Measurements from ENCODE around the gene ZNF488.

Gene ZNF488

DNA sequence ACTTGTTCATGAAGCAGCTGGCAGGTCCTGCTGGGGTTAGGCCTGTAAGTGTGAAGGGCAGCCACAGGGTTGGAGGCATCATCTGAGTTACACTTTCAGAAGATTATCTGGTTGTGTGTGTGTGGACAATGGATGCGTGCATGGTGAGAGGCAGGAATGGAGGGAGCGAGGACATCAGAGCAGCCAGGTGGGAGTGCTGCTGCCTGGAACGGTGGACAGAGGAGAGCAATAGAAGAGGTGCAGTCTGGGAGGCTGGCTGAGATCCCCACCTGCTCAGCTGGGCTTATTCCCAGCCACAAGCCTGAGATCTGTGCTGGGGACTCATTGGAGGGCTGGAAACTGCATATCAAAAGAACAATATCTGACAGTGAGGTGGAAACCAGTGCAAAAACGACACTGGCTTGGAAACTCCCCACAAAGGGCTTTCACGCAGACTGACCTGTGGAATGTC, 17.9 kb downstream of the ZNF488 start:
- no peak for DNase-seq (ENCODE audit: low read depth in 2 of 2)

DNA sequence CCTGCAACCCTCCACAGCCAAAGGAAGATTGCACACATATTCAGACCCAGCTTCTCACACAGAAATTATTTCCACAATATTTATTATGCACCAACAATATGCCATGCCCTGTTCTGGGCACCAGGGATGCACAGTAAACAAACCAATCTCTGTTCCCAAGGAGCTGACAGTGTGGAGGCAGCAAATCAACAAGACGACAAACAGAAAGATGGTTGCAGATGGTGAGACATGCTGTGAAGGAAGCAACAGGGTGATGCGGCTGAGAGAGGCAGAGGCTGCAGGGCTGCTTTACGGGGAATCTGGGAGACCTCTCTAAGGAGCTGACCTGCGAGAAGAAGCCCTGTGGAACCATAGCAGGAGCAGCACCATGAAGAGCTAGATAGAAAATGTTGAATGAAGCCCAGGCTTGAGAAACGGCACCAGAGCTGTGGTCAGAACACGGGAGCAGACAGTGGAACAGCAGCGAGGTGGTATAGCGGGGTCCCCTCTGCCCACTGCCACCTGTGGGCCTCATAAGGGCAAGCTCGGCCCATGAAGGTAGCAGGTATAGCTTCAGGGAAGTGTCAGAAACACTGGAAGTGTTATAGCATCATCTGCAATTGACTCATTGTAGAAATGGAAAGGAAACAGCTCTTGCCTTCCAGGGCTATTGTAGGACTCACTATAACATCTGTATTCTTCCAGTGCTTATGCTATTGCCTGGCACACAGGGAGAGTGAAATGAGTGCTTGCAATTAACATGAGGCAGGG, 18.5 kb downstream of the ZNF488 start:
- no peak for DNase-seq (ENCODE audit: low read depth in 2 of 2)

DNA sequence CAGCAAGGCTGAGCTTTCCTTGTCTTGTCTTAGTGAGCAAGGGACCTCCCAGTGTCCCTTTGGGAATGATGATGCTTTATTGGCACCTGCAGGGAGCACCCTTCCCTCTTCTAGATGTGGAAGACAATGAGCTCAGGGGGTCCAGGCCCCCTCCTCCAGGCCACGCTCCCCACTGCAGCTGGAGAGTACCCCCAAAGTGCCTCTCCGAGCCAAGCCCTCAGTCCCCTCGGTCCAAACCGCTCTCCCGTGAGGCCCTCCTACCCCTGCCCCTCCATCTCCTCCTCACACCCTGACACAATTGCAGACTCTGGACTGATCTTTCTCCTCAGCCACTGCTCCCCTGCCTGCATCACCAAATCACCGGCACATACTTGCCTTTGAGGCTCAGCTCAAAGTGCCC, 19.2 kb downstream of the ZNF488 start:
- DNase-seq (ENCODE audit: low read depth in 2 of 2): no peak

DNA sequence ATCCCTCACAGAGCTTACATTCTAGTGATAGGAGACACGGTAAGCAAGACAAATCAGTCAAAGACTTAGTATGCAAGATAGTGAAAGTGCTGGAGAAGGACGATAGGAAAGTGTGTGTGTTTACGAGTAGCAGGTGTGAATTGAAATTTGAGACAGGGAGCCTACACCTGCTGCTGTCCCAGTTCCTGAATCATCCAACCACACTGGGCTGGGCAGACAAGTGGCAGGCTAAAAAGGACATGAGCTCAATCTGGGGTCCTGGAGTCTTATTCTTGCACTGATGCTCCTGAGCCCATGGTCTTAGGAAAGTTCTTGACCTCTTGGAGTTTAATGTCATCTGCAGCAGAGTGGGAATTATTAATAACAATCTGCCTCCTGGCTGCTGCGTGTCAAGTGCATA, 19.7 kb downstream of the ZNF488 start:
- no peak for DNase-seq (ENCODE audit: low read depth in 2 of 2)

DNA sequence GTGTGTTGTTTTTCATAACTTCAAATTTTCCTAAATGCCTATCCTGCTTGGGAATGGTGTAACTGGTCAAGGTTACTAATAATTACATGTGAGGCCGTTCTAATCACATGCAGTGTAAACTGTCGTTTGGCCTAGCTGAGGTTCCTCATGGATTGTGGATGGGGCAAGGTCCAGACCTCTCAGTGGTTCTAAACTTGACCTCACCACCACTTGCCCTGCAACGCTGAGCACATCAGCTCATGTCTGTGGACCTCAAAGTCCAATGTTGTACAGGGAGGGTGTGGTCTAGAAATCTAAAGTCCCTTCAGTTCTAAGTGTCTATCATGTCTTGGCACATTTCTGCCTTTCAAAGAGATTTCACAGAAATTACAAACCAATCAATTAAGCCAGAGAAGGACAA, 20.3 kb downstream of the ZNF488 start:
- DNase-seq (ENCODE audit: low read depth in 2 of 2): no peak

DNA sequence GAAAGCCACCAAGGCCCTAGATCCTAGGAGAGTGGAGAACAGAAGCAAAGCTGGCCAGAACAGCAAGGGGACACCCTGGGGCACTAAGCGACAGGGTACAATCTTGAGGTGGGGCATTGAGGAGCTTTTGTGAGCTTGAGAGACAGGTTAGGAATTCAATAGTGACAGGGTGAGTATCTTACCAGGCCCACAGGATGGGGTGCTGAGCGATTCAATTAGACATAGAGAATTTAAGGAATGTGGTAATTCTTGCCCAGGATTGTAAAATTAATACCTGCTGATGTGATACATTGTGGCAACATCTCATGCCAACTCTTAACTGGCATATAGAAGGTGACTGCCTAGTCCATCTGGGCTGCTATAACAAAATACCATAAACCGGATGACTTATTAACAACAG, 21.9 kb downstream of the ZNF488 start:
- no peak for DNase-seq (ENCODE audit: low read depth in 2 of 2)

DNA sequence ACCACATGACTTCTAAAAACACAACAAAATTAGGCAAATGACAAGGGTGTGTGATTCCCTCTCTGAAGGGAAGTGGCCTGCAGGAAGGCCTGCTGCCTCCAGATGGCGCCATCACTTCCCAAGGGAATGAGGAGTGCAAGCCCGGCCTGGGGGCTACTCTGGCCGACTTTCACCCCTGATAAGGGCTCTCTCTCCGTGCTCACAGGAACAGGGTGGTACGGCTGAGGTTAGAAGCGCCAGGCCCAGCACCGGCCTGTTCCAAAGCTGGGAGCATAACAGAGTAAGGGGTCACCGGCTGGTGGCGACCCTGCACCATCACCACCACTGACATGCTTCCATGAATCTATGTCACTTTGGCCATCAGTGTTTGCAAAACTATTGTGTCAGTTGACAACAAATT, 22.8 kb downstream of the ZNF488 start:
- no peak for DNase-seq (ENCODE audit: low read depth in 2 of 2)

DNA sequence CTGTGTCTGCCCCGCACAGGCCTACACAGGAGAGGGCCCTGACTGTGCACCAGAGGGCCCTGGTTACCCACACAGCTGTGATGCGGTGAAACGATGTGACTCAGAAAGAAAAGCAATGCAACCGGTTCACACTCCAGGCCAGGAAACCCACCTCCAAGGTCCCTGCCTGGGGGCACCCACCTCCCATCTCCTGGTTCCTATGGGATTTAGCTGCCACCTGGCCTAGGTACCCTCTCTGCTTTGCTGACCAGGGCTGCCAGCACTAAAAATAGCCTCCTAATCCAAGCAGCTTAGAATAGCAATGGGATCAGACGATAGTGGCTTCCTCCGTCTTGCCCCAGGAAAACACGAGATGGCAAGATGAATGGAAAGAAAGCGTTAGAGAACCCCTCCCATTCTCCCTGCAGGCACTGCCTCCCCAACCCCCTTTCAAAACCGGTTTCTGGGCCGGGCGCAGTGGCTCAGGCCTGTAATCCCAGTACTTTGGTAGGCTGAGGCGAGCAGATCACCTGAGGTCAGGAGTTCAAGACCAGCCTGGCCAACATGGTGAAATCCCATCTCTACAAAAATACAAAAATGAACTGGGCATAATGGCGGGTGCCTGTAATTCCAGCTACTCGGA, 23.6 kb downstream of the ZNF488 start:
- no peak for DNase-seq (ENCODE audit: low read depth in 2 of 2)

DNA sequence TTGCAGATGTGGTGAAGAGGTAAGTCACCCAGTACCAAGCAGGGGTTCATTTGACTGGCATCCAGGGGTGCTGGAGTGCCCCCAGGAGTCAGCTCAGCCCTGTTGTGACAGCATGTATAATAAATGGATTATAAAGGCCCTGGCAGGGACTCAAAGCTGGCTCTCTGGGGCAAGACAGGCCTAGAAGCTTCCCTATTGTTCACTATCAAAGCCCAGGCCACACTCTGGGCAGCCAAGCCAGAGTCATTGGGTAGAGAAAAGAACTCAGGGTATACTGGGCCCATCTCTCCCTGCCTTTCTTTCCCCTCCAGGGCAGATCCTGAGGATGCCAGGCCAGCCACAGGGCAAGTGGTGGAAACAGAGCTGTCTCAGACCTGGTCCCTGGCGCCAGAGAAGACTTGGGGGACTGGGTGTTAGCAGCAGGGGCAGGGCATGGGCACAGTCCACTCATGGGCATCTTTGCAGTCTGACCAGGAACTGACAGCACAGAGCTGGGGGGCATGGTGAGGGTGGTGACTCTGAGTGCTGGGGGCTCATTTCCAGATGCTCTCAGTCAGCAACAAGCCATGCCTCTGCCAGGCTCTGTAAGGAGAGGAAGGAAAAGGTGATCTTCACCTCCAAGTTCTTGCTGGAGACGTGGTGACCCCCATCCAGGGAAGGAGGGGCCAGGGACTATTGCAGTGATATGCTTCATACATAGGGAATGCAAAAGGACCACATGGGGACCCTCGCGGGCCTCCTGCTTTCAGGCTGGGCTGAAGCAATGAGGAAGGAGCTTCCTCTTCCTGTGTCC, 24.3 kb downstream of the ZNF488 start:
- DNase-seq (ENCODE audit: low read depth in 2 of 2): no peak

DNA sequence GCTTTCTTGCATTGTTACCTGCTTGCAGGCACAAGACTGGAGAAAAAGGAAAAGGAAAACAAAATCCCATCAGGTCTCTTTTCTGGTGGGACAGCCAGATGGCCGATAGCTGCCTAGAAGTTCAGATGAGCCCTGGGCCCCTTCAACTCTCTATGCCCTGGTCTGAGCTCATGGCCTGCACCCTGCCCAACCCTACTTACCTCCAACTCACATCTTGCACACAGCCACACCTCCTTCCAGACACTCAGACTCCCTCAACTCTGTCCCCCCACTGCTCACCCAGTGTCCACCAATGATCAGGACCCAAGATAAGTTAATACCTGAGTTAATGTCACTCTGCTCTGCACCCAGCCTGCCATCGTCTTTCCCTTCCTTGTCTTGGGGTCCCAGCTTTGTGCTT, 25.0 kb downstream of the ZNF488 start:
- no peak for DNase-seq (ENCODE audit: low read depth in 2 of 2)

DNA sequence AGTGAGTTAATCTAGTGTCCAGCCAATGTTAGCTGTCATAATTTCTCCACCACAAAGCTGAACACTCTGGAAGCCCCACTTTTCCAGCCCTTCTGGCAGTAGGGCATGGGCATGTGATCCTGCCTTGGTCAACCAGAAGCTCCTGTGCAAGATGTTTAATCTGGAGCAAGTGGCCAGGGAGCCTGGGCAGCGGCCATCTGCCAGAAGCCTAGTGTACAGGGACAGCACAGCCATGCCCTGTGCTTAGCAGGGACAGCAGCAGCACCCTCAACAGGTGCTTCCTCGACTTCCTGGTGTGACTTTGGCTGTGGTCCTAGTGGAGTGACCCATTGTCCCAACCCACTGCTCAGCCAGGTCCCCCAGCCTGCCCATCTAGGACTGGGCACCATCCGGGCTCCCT, 25.6 kb downstream of the ZNF488 start:
- DNase-seq (ENCODE audit: low read depth in 2 of 2): no peak

DNA sequence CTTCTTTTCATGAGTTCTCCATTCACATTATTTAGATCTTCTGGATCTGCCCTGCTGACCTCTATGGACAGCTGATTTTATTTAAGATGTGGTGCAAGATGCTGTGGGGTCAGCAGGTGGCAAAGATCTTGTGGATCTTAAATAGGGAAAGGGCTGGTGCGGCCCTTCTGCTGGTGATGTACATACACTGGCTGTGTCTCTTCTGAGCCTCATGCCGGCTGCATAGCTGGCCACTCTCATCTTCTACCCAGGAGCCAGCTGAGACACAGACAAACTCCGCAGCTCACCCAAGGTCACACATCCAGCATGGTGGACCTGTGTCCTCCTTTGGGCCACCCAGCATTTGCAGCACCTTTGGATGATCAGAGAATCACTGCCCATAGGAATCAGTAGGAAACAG, 26.2 kb downstream of the ZNF488 start:
- no peak for DNase-seq (ENCODE audit: low read depth in 2 of 2)

DNA sequence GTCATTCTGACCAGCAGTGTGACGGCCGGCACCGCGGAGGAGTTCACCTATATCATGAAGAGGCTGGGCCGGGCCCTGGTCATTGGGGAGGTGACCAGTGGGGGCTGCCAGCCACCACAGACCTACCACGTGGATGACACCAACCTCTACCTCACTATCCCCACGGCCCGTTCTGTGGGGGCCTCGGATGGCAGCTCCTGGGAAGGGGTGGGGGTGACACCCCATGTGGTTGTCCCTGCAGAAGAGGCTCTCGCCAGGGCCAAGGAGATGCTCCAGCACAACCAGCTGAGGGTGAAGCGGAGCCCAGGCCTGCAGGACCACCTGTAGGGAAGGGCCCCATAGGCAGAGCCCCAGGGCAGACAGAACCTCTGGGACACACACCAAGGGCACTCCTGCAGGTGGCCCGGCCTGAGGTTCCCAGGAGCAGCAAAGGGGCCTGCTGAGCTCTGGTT, 26.9 kb downstream of the ZNF488 start:
- no peak for DNase-seq (ENCODE audit: low read depth in 2 of 2)

DNA sequence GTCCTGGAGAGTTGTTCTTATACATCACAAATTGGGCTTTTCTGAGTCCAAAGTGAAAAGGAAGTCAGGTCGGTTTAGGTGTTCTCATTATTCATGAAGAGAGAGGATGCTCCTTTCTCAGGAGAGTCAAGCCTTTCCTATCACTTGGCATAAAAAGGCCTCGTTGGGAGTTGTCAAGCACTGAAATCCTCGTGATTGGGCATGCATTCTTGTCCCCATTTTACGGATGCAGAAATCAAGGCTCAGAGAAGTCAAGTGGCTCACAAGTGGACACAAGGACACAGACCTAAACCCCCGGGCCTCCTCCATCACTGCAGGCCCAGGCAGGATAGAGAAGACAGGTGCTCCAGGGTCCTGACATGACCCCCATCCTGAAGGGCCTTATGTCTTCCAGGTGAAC, 27.4 kb downstream of the ZNF488 start:
- no peak for DNase-seq (ENCODE audit: low read depth in 2 of 2)

DNA sequence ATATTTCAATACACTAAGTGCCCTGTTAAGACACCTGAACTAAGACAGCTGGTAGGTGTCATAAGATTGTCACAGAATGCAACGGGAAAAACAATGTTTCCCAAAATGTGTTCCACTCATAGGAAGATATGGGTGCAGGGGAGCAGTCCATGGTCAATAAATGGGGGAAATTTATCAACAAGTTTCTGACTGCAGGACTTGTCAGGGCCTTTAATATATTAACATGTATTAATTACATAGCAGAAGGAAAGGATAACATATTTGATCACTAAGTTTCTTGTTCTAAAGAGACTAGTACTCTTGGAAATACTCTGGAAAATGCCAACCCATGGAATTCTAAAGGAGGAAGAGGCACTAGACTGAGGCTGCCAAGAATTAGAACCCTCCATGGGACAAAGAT, 29.2 kb downstream of the ZNF488 start:
- DNase-seq (ENCODE audit: low read depth in 2 of 2): no peak

DNA sequence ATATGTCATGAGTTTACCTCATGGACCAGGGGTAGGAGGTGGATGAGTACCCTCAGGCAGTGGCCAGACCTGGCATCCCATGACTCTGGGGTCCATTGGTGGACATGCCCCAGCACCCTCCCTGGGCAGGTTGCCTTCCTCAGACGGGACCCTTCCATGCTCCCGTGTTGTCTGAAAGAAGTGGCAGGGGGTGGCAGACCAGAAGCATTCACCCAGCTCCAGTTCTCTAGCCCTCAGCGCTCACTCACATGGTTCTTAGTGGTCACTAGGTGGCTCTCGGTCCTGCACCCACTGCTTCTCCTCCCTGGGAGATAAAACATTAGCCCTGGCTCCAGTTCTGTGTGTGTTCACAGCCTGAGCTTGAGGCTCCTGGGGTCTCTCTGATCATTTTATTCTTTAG, 29.9 kb downstream of the ZNF488 start:
- DNase-seq (ENCODE audit: low read depth in 2 of 2): no peak

DNA sequence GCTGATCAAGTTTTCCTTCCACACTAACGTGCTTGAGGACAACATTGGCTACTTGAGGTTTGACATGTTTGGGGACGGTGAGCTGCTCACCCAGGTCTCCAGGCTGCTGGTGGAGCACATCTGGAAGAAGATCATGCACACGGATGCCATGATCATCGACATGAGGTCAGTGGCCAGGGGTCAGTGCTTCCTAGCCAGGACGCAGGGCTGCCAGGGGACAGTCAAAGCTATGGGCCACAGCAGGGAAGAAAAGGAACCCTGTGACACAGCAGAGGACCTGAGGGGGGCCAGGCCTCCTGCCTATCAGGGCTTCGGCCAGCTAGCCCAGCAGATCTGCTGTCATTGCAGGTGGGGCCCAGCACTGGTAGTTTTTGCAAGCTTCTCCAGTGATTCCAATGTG, 30.7 kb downstream of the ZNF488 start:
- no peak for DNase-seq (ENCODE audit: low read depth in 2 of 2)

DNA sequence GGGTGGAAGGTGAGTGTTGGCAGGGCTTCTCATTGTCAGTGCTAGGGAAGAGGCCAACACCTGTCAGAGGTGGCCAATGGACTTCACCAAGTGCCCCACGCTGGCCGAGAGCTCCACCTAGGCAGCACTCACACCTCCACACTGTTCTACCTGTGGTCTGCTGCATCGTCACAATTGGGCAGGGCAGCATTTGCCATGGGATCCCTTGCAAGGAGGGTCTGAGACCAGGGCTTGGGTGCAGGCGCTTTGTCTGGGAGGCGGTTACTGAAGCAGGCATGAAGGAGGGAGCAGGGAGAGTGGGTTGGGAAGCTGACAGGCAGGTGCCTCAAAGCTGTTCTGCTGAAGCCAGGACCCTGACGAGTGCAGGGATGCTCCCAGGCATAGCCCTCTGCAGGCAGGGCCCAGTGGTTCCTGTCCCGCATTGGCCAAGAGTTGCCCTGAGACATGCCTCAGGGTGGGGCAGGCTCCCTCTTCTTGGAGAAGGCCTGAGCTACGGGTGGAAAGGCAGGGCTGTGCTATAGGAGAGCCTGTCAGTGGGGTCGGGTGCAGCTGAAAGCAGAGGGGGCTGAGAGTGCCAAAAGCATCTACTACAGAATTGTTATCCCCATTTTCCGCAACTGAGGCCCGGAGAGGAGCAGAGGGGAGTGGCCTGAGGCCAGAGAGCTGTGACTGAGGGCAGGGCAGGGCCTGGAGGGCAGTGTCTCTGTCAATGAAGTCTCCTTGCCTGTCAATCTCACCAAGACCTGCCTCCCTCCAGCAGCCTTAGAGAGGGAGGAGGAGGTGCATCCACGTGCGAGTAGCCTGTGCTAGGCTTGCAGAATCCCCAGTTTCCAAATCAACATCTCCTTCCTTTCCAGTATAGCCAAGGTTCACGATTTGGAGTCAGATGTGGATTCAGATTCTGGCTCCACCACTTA, 31.9 kb downstream of the ZNF488 start:
- no peak for DNase-seq (ENCODE audit: low read depth in 2 of 2)

DNA sequence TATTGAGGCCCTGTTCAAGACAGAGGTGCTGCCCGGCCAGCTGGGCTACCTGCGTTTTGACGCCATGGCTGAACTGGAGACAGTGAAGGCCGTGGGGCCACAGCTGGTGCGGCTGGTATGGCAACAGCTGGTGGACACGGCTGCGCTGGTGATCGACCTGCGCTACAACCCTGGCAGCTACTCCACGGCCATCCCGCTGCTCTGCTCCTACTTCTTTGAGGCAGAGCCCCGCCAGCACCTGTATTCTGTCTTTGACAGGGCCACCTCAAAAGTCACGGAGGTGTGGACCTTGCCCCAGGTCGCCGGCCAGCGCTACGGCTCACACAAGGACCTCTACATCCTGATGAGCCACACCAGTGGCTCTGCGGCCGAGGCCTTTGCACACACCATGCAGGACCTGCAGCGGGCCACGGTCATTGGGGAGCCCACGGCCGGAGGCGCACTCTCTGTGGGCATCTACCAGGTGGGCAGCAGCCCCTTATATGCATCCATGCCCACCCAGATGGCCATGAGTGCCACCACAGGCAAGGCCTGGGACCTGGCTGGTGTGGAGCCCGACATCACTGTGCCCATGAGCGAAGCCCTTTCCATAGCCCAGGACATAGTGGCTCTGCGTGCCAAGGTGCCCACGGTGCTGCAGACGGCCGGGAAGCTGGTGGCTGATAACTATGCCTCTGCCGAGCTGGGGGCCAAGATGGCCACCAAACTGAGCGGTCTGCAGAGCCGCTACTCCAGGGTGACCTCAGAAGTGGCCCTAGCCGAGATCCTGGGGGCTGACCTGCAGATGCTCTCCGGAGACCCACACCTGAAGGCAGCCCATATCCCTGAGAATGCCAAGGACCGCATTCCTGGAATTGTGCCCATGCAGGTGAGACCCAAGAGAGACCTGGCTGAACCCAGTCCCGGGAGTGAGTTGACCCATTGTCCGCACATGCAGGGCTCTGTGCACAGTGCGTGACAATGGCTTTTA, 33.1 kb downstream of the ZNF488 start:
- no peak for DNase-seq (ENCODE audit: low read depth in 2 of 2)

DNA sequence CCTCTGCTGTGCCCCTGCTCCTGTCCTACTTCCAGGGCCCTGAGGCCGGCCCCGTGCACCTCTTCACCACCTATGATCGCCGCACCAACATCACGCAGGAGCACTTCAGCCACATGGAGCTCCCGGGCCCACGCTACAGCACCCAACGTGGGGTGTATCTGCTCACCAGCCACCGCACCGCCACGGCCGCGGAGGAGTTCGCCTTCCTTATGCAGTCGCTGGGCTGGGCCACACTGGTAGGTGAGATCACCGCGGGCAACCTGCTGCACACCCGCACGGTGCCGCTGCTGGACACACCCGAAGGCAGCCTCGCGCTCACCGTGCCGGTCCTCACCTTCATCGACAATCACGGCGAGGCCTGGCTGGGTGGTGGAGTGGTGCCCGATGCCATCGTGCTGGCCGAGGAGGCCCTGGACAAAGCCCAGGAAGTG, 34.1 kb downstream of the ZNF488 start:
- no peak for DNase-seq (ENCODE audit: low read depth in 2 of 2)

DNA sequence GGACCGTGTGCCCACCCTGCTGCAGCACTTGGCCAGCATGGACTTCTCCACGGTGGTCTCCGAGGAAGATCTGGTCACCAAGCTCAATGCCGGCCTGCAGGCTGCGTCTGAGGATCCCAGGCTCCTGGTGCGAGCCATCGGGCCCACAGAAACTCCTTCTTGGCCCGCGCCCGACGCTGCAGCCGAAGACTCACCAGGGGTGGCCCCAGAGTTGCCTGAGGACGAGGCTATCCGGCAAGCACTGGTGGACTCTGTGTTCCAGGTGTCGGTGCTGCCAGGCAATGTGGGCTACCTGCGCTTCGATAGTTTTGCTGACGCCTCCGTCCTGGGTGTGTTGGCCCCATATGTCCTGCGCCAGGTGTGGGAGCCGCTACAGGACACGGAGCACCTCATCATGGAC, 34.6 kb downstream of the ZNF488 start:
- no peak for DNase-seq (ENCODE audit: low read depth in 2 of 2)

All from stimulated activated CD8-positive, alpha-beta memory T cell treated with anti-CD3 and anti-CD28 coated beads, Interleukin-7, amount 100 ng/mL, for 4 hours (primary cell).